ENCODE measurements around the gene TGM6. TPM values are rescaled to one million over a fixed set of nuclear protein-coding genes. Genes with fewer than 3 reads are reported as not detected.

TGM6 gene
- total and polyA plus RNA-seq, 10 donors = not detected

- Histone ChIP-seq H3K9me3 (peaks cover 0 to 32% (median 25%) of the 10 kb centered on the region in 8 donors), H3K4me3 (no peak overlapping the region), H3K4me1 (no peaks in the 10 kb centered on the region), H3K27me3 (replicated peaks in 1 of 7) (peaks cover 0 to 24% (median 0%) of the 10 kb centered on the region in 7 donors), H3K27ac (no peak overlapping the region), H3K36me3 (no peaks in the 10 kb centered on the region)
- no peak for DNase-seq
- WGBS, 5 donors = 73 to 86% (median 78%) methylated on average over 2 of the region's 2 CpGs
- intact Hi-C loops (cut with DNase I; ENCODE audit: low total_unique reads) = no loop called here
- TF ChIP-seq POLR2A (IDR thresholded peaks at IDR 0.05) = no peak
- no peak for TF ChIP-seq POLR2AphosphoS5 (IDR thresholded peaks at IDR 0.05)
- no peak for TF ChIP-seq CTCF (IDR thresholded peaks at IDR 0.05 in 8 of 11, conservative IDR thresholded peaks at IDR 0.05 in 3 of 11)
Measured at GRCh38 chr20:2363187-2363586, 17.5 kb upstream of the TGM6 start.

- no peaks in the 10 kb centered on the region for H3K4me1 ChIP-seq
- 20 to 37% (median 24%) methylated on average over 1 of the region's 1 CpG for WGBS, 5 donors
- intact Hi-C loops (cut with DNase I; ENCODE audit: low total_unique reads) = no loop called here
- no peak for DNase-seq
- no peak for TF ChIP-seq POLR2A (IDR thresholded peaks at IDR 0.05)
- TF ChIP-seq CTCF (IDR thresholded peaks at IDR 0.05 in 8 of 11, conservative IDR thresholded peaks at IDR 0.05 in 3 of 11) = no peak
- no peak for TF ChIP-seq POLR2AphosphoS5 (IDR thresholded peaks at IDR 0.05)
- no peaks in the 10 kb centered on the region for H3K36me3 ChIP-seq
- H3K9me3 ChIP-seq = peaks cover 0 to 36% (median 25%) of the 10 kb centered on the region in 8 donors
- H3K4me3 ChIP-seq = no peak overlapping the region
- peaks cover 0 to 24% (median 0%) of the 10 kb centered on the region in 7 donors for H3K27me3 ChIP-seq (replicated peaks in 1 of 7)
- H3K27ac ChIP-seq = no peak overlapping the region
Measured at GRCh38 chr20:2363587-2363986, 17.1 kb upstream of the TGM6 start.

- WGBS, 5 donors = 73 to 83% (median 79%) methylated on average over 4 of the region's 4 CpGs
- H3K27ac ChIP-seq = no peak overlapping the region
- H3K4me3 ChIP-seq = no peak overlapping the region
- peaks cover 0 to 24% (median 0%) of the 10 kb centered on the region in 7 donors for H3K27me3 ChIP-seq (replicated peaks in 1 of 7)
- no peaks in the 10 kb centered on the region for H3K36me3 ChIP-seq
- TF ChIP-seq CTCF (IDR thresholded peaks at IDR 0.05 in 8 of 11, conservative IDR thresholded peaks at IDR 0.05 in 3 of 11) = no peak
- TF ChIP-seq POLR2A (IDR thresholded peaks at IDR 0.05) = no peak
- no peak for TF ChIP-seq POLR2AphosphoS5 (IDR thresholded peaks at IDR 0.05)
- intact Hi-C loops (cut with DNase I; ENCODE audit: low total_unique reads) = no loop called here
- peaks cover 0 to 40% (median 25%) of the 10 kb centered on the region in 8 donors for H3K9me3 ChIP-seq
- no peak for DNase-seq
- H3K4me1 ChIP-seq = no peaks in the 10 kb centered on the region
Measured at GRCh38 chr20:2364044-2364443, 16.7 kb upstream of the TGM6 start.

- H3K27me3 ChIP-seq (replicated peaks in 1 of 7) = peaks cover 0 to 32% (median 0%) of the 10 kb centered on the region in 7 donors
- H3K36me3 ChIP-seq = no peaks in the 10 kb centered on the region
- intact Hi-C loops (cut with DNase I; ENCODE audit: low total_unique reads) = no loop called here
- no peak for DNase-seq
- no peaks in the 10 kb centered on the region for H3K4me1 ChIP-seq
- WGBS, 5 donors = 90 to 98% (median 98%) methylated on average over 2 of the region's 2 CpGs
- TF ChIP-seq POLR2A (IDR thresholded peaks at IDR 0.05) = no peak
- TF ChIP-seq CTCF (IDR thresholded peaks at IDR 0.05 in 8 of 11, conservative IDR thresholded peaks at IDR 0.05 in 3 of 11) = no peak
- TF ChIP-seq POLR2AphosphoS5 (IDR thresholded peaks at IDR 0.05) = no peak
- no peak overlapping the region for H3K27ac ChIP-seq
- peaks cover 0 to 35% (median 22%) of the 10 kb centered on the region in 8 donors for H3K9me3 ChIP-seq
- H3K4me3 ChIP-seq = no peak overlapping the region
Measured at GRCh38 chr20:2365091-2365490, 15.6 kb upstream of the TGM6 start.

Data from spleen (tissue), 11 donors.